Subcutaneous adipose tissue (tissue), 4 donors: ENCODE data around the gene MED12. TPM values are rescaled to one million over a fixed set of nuclear protein-coding genes. Genes with fewer than 3 reads are reported as not detected.

Experiments used
- small RNA-seq: library from RNA; depleted of rRNA; stranded (forward); fragments of <200 nt; gene quantifications from one replicate; pipeline ENCODE3, GENCODE V24; 2016
- total RNA-seq, 4 donors: library from RNA; depleted of rRNA; stranded (reverse); fragments of >200 nt; gene quantifications; one replicate each; pipeline ENCODE4 v1.1.0, GENCODE V29; 2016
- TF ChIP-seq, protein P1 (sequence below): fragments of 450-650 bp; IDR thresholded peaks from one replicate; pipeline ENCODE4 v1.5.1; 2016; ENCODE audit warnings: low read depth, mild to moderate bottlenecking, control low read depth, antibody characterized with exemption, moderate library complexity

The MED12 gene
- total RNA-seq, 4 donors from 2014 or later: 30.2 to 51.6 (median 43.9) TPM

DNA sequence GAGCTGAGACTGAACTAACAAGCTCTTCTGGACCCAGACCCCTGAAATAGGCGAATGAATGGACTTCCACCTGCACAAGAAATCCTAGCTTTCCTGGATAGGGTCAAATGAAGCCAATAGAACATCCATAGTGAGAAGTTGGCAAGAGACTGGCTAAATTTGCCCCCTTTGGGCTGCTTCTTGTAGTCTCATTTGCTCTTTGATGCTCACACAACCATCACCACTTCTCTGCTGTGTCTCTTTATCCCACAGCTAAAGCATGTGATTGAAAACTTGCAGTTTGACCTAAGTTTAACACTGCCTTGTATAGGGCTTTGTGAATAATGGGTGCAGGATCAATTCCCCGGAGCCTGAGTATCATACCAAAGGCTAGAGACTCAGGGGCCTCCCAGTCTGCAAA is 64.5 kb downstream of the MED12 start:
- TF ChIP-seq, protein P1, sequence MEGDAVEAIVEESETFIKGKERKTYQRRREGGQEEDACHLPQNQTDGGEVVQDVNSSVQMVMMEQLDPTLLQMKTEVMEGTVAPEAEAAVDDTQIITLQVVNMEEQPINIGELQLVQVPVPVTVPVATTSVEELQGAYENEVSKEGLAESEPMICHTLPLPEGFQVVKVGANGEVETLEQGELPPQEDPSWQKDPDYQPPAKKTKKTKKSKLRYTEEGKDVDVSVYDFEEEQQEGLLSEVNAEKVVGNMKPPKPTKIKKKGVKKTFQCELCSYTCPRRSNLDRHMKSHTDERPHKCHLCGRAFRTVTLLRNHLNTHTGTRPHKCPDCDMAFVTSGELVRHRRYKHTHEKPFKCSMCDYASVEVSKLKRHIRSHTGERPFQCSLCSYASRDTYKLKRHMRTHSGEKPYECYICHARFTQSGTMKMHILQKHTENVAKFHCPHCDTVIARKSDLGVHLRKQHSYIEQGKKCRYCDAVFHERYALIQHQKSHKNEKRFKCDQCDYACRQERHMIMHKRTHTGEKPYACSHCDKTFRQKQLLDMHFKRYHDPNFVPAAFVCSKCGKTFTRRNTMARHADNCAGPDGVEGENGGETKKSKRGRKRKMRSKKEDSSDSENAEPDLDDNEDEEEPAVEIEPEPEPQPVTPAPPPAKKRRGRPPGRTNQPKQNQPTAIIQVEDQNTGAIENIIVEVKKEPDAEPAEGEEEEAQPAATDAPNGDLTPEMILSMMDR: no peak

DNA sequence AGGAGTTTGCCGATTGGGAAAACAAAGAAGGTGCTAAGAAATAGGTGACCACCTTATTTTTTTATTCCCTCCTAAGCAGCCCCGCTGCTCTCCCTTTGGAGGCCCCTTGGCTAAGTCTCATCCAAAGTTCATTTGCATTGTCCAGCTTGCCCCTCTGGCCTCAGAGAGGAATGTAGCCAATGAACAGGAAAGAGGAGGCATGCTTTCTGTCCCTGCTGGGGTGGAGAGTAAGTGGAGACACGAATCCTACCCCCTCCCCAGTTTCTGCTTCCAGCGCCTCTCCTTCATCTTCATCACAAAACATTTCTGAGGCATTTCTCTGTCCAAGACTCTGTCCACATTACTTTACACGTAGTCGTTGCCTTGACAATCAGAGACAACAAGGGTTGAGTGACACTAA is 64.9 kb downstream of the MED12 start:
- TF ChIP-seq, protein P1: no peak

DNA sequence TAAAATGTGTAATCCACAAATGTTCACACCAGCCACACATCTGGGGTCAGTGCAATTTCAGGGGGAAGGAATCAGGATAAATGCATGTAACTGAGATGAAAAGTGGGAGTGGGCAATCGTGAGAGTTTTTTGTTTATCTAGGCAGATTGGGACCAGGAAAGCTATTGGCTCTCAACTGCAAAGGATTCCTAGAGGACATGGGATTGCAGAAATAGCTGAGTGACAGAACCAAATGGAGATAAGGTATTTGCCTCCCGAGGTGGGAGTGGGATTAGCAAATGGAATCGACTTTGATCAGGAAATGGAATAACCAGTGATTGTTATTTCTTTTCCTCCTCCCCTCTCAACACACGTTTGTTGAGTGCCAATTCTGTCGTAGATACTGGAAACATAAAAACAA is 65.7 kb downstream of the MED12 start:
- TF ChIP-seq, protein P1: no peak

DNA sequence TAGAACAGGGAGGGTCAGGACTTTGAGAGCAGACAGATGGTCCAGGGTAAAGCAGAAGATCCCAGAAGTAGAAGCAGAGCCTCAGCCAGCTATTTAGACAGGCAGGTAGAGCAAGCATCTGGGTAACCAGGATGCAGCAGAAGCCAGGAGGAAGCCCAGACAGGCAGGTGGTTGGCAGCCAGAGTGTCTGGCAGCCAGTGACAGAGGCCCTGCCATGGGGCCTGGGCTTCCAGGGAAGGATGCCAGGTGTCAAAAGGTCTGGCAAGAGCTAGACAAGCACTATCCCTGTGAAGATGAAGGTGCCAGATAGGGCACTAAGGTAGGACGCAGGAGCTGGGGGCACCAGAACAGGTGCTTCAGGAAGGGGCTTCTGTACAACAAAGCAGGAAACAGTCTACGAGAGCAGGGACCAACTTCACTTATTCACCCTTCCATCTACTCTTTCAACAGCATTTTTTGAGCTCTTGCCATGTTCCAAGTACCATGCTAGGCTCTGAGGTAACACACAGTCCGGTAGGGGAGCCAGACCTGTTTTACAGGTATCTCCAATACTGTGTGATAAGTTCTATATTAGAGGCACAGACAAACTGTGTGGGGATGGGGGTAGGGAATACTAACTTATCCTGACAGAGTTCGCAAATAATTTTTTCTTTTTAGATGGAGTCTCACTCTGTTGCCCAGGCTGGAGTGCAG is 66.6 kb downstream of the MED12 start:
- TF ChIP-seq, protein P1: no peak

DNA sequence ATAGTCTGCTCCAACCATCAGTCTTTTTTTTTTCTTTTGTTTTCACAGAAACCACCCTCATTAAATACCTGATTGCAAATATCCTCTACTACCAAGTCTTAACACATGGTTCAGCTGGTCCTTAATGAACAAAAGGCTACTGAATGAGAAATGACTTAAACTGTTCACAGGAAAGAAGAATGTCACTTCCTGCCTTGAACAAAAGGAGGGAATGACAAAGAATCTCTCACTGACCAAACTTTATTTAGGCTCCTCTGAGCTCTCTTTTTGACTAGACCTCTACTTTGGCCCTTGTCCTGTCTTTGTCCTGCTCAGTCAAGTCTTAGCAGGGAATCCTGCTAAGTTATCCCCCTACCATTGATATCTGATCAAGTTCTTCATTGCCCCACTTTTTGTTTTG is 72.9 kb downstream of the MED12 start:
- TF ChIP-seq, protein P1: no peak

Small RNAs within 50 kb of the gene (small RNA-seq; reads per million reads assigned to genes)
- not detected for gene CXorf65

Other genes starting within 250 kb of the MED12 start
- gene TEX11, start 209.9 kb upstream of the MED12 start, total RNA-seq: not detected
- gene SLC7A3, start 187.5 kb upstream of the MED12 start, total RNA-seq: not detected
- 10 to 100 TPM; 27.3 to 35.0 (median 31.4) TPM for gene SNX12, start 50.3 kb upstream of the MED12 start, total RNA-seq
- gene FOXO4, start 22.7 kb upstream of the MED12 start, total RNA-seq: 10 to 100 TPM; 16.7 to 32.0 (median 20.5) TPM
- not detected for gene CXorf65, start 11.9 kb upstream of the MED12 start, total RNA-seq
- gene IL2RG, start 7.0 kb upstream of the MED12 start, total RNA-seq: 10 to 100 TPM in 1 of 4 donors, 1 to 10 TPM in 3; 5.4 to 40.3 (median 8.5) TPM
- under 1 TPM in 3 of 4 donors, not detected in 1; 0.17 to 0.57 (median 0.22) TPM for gene NLGN3, start 26.2 kb downstream of the MED12 start, total RNA-seq
- not detected for gene GJB1, start 104.6 kb downstream of the MED12 start, total RNA-seq
- gene ZMYM3, start 135.5 kb downstream of the MED12 start, total RNA-seq: 10 to 100 TPM in 2 of 4 donors, 1 to 10 TPM in 2; 5.5 to 18.6 (median 10.6) TPM
- gene NONO, start 165.0 kb downstream of the MED12 start, total RNA-seq: 100 to 1,000 TPM; 127 to 235 (median 227) TPM
- 1 to 10 TPM; 1.5 to 4.6 (median 2.2) TPM for gene ITGB1BP2, start 183.2 kb downstream of the MED12 start, total RNA-seq
- 10 to 100 TPM; 53.5 to 80.4 (median 64.8) TPM for gene TAF1, start 247.8 kb downstream of the MED12 start, total RNA-seq